Neuron (in vitro differentiated cells): Measurements from ENCODE around the gene EHBP1L1.

Source experiments
- H2AFZ ChIP-seq: one replicate; pipeline ENCODE4 v1.6.1; 2013; ENCODE audit warnings: low read depth, mild to moderate bottlenecking, inconsistent platforms, low read length, moderate library complexity
- H3K27me3 ChIP-seq: one replicate; pipeline ENCODE4 v1.6.1; 2013; ENCODE audit warnings: low read length; ENCODE audit not compliant: insufficient read depth
- H3K36me3 ChIP-seq: one replicate; pipeline ENCODE4 v1.6.1; 2013; ENCODE audit warnings: low read length; ENCODE audit not compliant: insufficient read depth
- H3K4me1 ChIP-seq: one replicate; pipeline ENCODE4 v1.6.1; 2013; ENCODE audit warnings: low read length; ENCODE audit not compliant: insufficient read depth
- H3K4me3 ChIP-seq: 2 replicates; pipeline ENCODE4 v1.5.1; 2013; ENCODE audit warnings: mild to moderate bottlenecking, low read length, moderate library complexity
- H3K9me3 ChIP-seq: one replicate; pipeline ENCODE4 v1.6.1; 2013; ENCODE audit warnings: low read length

EHBP1L1 gene

DNA sequence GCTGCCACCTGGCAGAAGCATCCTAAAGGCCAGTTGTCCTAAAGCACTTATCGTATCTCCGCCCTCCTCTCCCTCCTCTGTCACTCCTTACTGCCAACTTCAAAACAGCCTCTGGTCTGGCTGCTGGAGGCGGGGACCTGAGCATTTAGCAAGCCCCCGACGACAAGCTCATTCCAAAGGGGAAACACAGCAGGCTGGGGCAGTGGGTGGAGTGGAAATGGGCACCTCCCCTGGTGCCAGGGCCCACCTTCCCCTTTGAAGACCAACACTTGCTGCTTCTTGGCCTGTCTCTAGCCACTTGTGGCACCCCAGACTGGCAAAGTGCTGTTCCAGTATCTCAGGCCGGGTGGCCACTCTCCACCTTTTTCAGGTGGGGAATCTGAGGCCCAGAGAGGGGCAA, 34.6 kb downstream of the EHBP1L1 start:
- Histone ChIP-seq H3K9me3 (no peaks in the 10 kb centered on the region), H3K36me3 (peaks cover 28% of the 10 kb centered on the region), H3K27me3 (no peaks in the 10 kb centered on the region), H3K4me1 (peaks cover 34% of the 10 kb centered on the region), H3K4me3 (no peak overlapping the region), H2AFZ (no peak overlapping the region)

- Histone ChIP-seq H3K4me1 (peaks cover 34% of the 10 kb centered on the region), H2AFZ (no peak overlapping the region), H3K9me3 (no peaks in the 10 kb centered on the region), H3K27me3 (no peaks in the 10 kb centered on the region), H3K4me3 (no peak overlapping the region), H3K36me3 (peaks cover 20% of the 10 kb centered on the region)
Observed at GRCh38 chr11:65611028-65611757, 35.3 kb downstream of the EHBP1L1 start.

DNA sequence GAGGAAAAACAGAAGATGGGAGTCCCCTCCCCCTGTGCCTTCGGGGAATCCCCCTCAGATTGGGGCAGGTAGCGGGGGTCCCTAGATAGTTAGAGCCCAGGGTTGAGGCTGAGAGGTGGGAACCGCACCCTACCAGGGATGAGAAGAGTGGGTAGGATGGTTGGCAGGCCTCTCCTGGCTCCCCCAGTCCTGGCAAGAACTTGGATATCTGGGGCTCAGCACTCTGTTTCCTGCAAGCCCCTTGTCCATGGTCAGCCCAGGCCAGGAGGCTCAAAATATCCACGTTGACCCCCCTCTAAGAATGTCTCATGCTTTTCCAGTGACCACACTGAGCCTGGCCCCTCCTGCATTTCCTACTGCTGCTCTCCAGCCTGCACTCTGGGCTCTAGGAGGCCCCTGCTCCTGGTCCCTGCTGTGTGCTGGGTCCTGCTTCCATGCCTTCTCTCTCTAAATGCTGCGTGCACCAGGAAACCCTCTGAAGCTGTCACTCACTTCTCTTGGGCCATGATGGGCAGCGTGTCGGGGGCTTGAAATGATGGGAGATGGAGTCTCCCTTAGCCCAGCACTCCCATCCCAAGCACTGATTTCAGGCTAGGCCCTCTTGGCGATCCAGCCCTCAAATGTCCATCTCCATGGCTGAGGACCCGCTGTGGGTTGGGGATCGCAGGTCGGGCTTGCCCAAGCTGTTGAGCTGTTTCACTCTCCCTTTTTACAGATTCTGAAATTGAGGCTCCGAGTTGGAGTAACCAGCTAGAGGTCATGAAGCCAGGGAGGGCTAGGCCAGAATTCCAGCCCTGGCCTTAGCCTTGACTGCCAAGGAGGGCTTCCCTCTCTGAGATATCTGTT, 36.1 kb downstream of the EHBP1L1 start:
- Histone ChIP-seq H3K4me1 (peaks cover 42% of the 10 kb centered on the region), H3K36me3 (peaks cover 17% of the 10 kb centered on the region), H2AFZ (no peak overlapping the region), H3K9me3 (no peaks in the 10 kb centered on the region), H3K4me3 (no peak overlapping the region), H3K27me3 (no peaks in the 10 kb centered on the region)

DNA sequence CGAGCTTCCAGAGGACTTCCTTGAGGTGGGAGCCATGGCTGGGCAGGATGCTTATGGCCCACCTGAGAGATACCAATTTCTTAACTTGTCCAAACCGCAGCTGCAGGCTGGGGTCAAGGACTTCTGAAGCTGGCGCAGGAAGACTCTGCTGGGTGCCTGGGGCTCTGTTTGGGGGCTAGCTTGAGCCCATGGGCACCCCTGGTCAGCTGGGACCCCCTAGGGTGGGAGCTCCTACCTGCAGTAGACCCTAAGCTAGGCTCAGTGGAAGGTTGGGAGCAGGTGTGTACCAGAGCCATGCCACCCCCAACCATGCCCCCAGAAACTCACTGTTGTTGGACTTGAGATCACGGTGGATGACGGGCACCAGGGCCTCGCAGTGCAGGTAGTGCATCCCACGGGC, 36.8 kb downstream of the EHBP1L1 start:
- Histone ChIP-seq H3K36me3 (peaks cover 20% of the 10 kb centered on the region), H3K4me1 (peaks cover 47% of the 10 kb centered on the region), H3K4me3 (peak overlapping the region; percentile 83), H3K27me3 (no peaks in the 10 kb centered on the region), H3K9me3 (no peaks in the 10 kb centered on the region), H2AFZ (no peak overlapping the region)

DNA sequence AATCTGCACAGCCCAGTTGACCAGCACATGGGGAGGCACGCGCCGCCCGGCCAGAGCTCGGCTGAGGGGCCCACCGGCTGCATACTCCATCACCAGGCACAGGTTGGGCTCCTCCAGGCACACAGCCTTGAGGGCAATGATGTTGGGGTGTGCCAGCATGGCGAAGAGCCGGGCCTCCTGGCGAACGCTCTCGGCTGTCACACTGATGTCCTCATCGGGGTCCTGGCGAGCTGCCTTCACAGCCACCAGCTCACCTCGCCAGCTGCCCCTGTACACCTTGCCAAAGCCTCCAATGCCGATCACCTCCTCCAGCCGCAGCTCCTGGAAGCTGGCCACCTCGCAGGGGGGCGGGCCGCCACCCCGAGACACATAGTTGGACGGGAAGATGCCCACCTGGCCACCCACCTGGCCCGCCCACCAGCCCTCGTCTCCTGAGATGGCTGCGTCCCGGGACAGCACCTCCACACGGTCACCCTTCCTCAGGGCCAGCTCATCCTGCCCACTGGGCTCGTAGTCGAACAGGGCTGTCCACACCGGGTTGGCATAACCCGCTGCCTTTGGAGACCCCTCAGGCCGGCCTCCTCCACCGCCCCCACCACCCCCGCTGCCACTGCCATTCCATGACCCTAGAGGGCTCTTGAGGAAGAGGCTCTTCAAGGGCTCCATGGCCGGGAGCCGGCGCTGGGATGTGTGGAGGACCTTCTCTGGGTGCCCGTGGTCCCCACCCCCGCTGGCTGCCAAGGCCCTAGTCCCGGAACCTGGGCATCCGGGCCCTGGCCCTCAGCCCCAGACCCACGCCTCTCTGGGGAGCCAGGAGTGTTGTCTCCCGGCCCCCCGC, 37.5 kb downstream of the EHBP1L1 start:
- Histone ChIP-seq H3K27me3 (no peaks in the 10 kb centered on the region), H3K9me3 (no peaks in the 10 kb centered on the region), H3K4me1 (peaks cover 47% of the 10 kb centered on the region), H2AFZ (peak overlapping the region; percentile 49), H3K36me3 (peaks cover 20% of the 10 kb centered on the region), H3K4me3 (peak overlapping the region; percentile 83)

- peaks cover 35% of the 10 kb centered on the region for H3K36me3 ChIP-seq
- peak within 1 kb of the TSS; percentile 49 for H2AFZ ChIP-seq
- H3K27me3 ChIP-seq = no peaks in the 10 kb centered on the region
- peak within 1 kb of the TSS; percentile 83 for H3K4me3 ChIP-seq
- H3K9me3 ChIP-seq = no peaks in the 10 kb centered on the region
- peaks cover 47% of the 10 kb centered on the region for H3K4me1 ChIP-seq
Observed at GRCh38 chr11:65615229-65615949, 39.5 kb downstream of the EHBP1L1 start, which contains the start of gene PCNX3. Gene PCNX3 (plus strand): TSS chr11:65615776. CDS start chr11:65616312, 536 bp downstream.

DNA sequence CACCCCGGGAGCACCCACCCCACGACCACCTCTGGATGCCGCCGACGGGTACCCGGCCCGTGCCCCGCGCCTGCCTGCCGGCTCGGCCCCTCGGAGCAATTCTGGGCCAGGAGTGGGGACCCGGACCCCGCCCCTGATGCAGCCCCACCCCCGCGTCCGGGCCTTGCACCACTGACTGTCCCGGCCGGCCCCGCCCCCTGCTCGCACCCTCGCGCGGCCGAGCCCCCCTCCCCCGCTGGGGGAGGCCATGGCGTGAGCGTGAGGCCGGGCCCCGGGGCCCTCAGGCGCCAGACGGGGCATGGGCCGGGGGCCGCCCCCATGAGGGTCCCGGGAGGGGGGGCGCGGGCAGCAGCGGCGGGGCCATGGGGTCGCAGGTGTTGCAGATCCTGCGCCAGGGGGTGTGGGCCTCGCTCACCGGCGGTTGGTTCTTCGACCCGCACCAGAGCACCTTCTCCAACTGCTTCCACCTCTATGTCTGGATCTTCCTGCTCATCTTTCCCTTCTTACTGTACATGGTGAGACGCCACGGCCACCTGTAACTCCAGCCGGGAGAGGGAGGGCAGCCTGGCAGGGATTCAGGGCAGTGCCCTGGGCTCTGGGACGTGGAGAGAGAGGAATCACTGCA, 40.2 kb downstream of the EHBP1L1 start:
- Histone ChIP-seq H3K27me3 (no peaks in the 10 kb centered on the region), H3K4me1 (peaks cover 43% of the 10 kb centered on the region), H3K36me3 (peaks cover 36% of the 10 kb centered on the region)

GRCh38 chr11:65616575-65617001, 40.7 kb downstream of the EHBP1L1 start:
- Histone ChIP-seq H3K36me3 (peaks cover 40% of the 10 kb centered on the region), H3K27me3 (no peaks in the 10 kb centered on the region), H3K4me3 (peak overlapping the region; percentile 83), H2AFZ (no peak overlapping the region), H3K4me1 (peaks cover 38% of the 10 kb centered on the region), H3K9me3 (no peaks in the 10 kb centered on the region)

More for the DNA sequence above, 40.2 kb downstream of the EHBP1L1 start:
- Histone ChIP-seq H2AFZ (no peak overlapping the region), H3K9me3 (no peaks in the 10 kb centered on the region), H3K4me3 (peak overlapping the region; percentile 83)

DNA sequence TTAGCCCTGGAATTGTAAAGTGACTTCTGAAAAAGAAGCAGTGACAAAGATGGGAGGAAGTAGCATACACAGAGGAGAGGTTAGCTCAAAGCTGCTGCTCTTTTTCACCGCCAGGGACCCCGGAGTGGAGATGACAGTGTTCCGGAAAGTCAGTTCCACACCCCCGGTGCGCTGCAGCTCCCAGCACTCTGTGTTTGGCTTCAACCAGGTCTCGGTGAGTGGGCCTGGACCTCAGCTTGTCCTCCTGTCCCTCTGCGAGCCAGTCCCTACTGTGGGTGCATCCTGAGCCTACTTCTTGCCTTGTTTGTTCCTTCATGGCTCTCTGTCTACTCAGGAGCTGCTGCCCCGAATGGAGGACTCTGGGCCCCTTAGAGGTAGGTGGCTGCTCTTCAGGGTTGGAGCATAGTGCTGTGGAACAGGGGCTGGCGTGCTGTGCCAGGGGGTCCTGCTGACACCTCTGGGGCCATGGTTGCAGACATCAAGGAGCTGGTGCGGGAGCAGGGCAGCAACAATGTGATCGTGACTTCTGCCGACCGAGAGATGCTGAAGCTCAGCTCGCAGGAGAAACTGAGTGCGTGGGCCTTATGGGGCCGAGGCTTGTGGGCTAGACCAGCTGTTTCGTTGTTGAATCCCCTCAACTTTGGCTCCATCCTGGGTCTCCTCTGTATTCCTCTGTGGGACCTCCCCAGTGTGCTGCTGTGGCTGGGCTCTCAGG, 41.4 kb downstream of the EHBP1L1 start:
- Histone ChIP-seq H3K27me3 (no peaks in the 10 kb centered on the region), H3K4me3 (peak overlapping the region; percentile 83), H2AFZ (no peak overlapping the region), H3K4me1 (peaks cover 31% of the 10 kb centered on the region), H3K36me3 (peaks cover 46% of the 10 kb centered on the region), H3K9me3 (no peaks in the 10 kb centered on the region)

DNA sequence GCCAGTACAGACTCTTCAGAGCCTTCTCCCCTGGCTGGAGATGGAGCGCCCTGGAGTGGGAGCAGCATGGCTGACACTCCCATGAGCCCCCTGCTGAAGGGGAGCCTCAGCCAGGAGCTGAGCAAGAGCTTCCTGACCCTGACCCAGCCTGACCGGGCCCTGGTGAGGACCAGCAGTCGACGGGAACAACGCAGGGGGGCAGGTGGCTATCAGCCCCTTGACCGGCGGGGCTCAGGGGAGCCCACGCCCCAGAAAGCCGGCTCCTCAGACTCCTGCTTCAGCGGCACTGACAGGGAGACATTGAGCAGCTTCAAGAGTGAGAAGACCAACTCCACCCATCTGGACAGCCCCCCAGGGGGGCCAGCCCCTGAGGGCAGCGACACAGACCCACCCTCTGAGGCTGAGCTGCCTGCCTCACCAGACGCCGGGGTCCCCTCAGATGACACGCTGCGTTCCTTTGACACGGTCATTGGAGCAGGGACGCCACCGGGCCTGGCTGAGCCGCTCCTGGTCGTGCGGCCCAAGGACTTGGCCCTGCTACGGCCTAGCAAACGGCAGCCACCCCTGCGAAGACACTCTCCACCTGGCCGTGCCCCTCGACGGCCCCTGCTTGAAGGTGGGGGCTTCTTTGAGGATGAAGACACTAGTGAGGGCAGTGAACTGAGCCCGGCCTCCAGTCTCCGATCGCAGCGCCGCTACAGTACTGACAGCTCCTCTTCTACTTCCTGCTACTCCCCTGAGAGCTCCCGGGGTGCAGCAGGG, 42.3 kb downstream of the EHBP1L1 start:
- Histone ChIP-seq H3K4me1 (peaks cover 23% of the 10 kb centered on the region), H3K36me3 (peaks cover 51% of the 10 kb centered on the region), H3K4me3 (no peak overlapping the region), H3K27me3 (no peaks in the 10 kb centered on the region), H2AFZ (no peak overlapping the region), H3K9me3 (no peaks in the 10 kb centered on the region)

DNA sequence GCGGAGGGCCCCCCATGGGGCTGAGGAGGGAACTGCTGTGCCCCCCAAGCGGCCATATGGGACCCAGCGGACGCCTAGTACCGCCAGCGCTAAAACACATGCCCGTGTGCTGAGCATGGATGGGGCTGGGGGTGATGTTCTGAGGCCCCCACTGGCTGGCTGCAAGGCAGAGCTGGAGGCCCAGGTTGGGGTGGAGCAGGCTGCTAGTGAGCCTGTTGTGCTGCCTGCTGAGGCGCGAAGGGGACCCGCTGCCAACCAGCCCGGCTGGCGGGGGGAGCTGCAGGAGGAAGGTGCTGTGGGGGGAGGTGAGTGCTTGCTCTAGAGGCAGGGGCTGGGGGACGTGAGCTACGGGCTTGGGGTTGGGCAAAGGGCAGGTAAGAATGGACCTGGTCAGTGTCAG, 42.9 kb downstream of the EHBP1L1 start:
- H3K36me3 ChIP-seq = peaks cover 54% of the 10 kb centered on the region
- no peak overlapping the region for H2AFZ ChIP-seq
- H3K27me3 ChIP-seq = no peaks in the 10 kb centered on the region
- peaks cover 19% of the 10 kb centered on the region for H3K4me1 ChIP-seq
- no peak overlapping the region for H3K4me3 ChIP-seq
- H3K9me3 ChIP-seq = no peaks in the 10 kb centered on the region
